K562 (cell line): ENCODE measurements around the gene CCDC106. TPM values are rescaled to one million over a fixed set of nuclear protein-coding genes. Genes with fewer than 3 reads are reported as not detected.

Experiments
- ATAC-seq: fragments of 200-7000 bp; cut with Tn5 transposase; 3 replicates; pipeline ENCODE4 v1.9.1; 2020; ENCODE audit warnings: moderate library complexity
- BruUV-seq: library from RNA; stranded (reverse); fragments of 400-500 nt; replicated peaks from 2 replicates; lab custom pipeline; 2021; lab: Mats Ljungman, UMichigan
- CTCF ChIA-PET: fragments of 300-600 bp; formaldehyde crosslinking; extraction: SDS; loops from one replicate; lab custom pipeline; 2021; ENCODE audit warnings: low intra/inter-chr PET ratio; lab: Yijun Ruan, JAX
- POLR2A ChIA-PET: fragments of 300-600, 350-650 bp; sonication (Branson Sonifier 250); formaldehyde crosslinking; extraction: SDS; loops from one replicate; lab custom pipeline; 2021; ENCODE audit warnings: antibody characterized with exemption, inconsistent platforms; lab: Yijun Ruan, JAX
- DNase-seq, 4 experiments: peaks; one replicate each; pipeline versions ENCODE4 v3.0.0 to v3.0.0-alpha.2; 2011 to 2018; ENCODE audit warnings: low spot score in 3 of 4, mixed read lengths in 3 of 4; ENCODE audit errors: extremely low read depth in 1 of 4
- FAIRE-seq: peaks from 2 replicates; lab custom pipeline; 2011; peaks lifted over from hg19 to GRCh38; lab: Jason Lieb, UNC
- H2AFZ ChIP-seq: 2 replicates; pipeline ENCODE4 v1.6.0; 2011; ENCODE audit warnings: low read depth, low read length, control low read depth, inconsistent platforms
- H3K27ac ChIP-seq: fragments of 200-600 bp; 3 replicates; pipeline ENCODE4 v1.8.0; 2011; ENCODE audit warnings: low read depth, mild to moderate bottlenecking, control low read depth, inconsistent platforms, low read length, moderate library complexity, mixed read lengths; ENCODE audit errors: extremely low read depth
- H3K27me3 ChIP-seq, 2 experiments: fragments of 300-600 bp in 1 of 2; 2 replicates in 1 of 2; 3 replicates in 1 of 2; pipeline versions ENCODE4 v1.6.0 to v1.8.0; 2011; ENCODE audit warnings: inconsistent platforms in 2 of 2, low read length in 2 of 2, mild to moderate bottlenecking in 1 of 2, mixed read lengths in 1 of 2, moderate library complexity in 1 of 2; ENCODE audit not compliant: control insufficient read depth in 2 of 2, insufficient read depth in 2 of 2
- H3K36me3 ChIP-seq: fragments of 300-600 bp; 3 replicates; pipeline ENCODE4 v1.8.0; 2011; ENCODE audit warnings: mild to moderate bottlenecking, low read length, inconsistent platforms; ENCODE audit not compliant: control insufficient read depth, insufficient read depth
- H3K4me1 ChIP-seq, 2 experiments: fragments of 200-600 bp in 1 of 2; replicated peaks in 1 of 2; 2 replicates in 1 of 2; 3 replicates in 1 of 2; pipeline versions ENCODE4 v1.5.1 to v1.8.0; 2011; ENCODE audit warnings: inconsistent platforms in 2 of 2, low read length in 2 of 2, mild to moderate bottlenecking in 1 of 2, mixed read lengths in 1 of 2, moderate library complexity in 1 of 2; ENCODE audit not compliant: control insufficient read depth in 2 of 2, insufficient read depth in 2 of 2
- H3K4me2 ChIP-seq: 2 replicates; pipeline ENCODE4 v1.6.1; 2011; ENCODE audit warnings: low read length, control low read depth, inconsistent platforms, mixed read lengths; ENCODE audit not compliant: insufficient read depth
- H3K4me3 ChIP-seq: fragments of 200-600 bp; sonication (generic), shearing (Covaris generic); 2 replicates; pipeline ENCODE4 v1.5.1; 2016; ENCODE audit warnings: control low read depth, inconsistent platforms
- H3K79me2 ChIP-seq: fragments of 200-600 bp; 3 replicates; pipeline ENCODE4 v1.8.0; 2011; ENCODE audit warnings: low read length, inconsistent platforms; ENCODE audit not compliant: control insufficient read depth, insufficient read depth
- H3K9ac ChIP-seq, 2 experiments: 2 replicates each; pipeline versions ENCODE4 v1.6.0 to v1.6.1; 2011; ENCODE audit warnings: low read depth in 2 of 2, low read length in 2 of 2, control low read depth in 1 of 2, inconsistent platforms in 1 of 2, mild to moderate bottlenecking in 1 of 2, mixed read lengths in 1 of 2; ENCODE audit not compliant: insufficient read depth in 1 of 2
- H3K9me1 ChIP-seq: one replicate; pipeline ENCODE4 v1.6.0; 2011; ENCODE audit warnings: inconsistent platforms, mild to moderate bottlenecking, low read length, moderate library complexity; ENCODE audit not compliant: control insufficient read depth, insufficient read depth
- H3K9me3 ChIP-seq: replicated peaks from 2 replicates; pipeline ENCODE4 v1.5.1; 2011; ENCODE audit warnings: low read depth, low read length, inconsistent platforms; ENCODE audit not compliant: control insufficient read depth, insufficient read depth
- H4K20me1 ChIP-seq: replicated peaks from 2 replicates; pipeline ENCODE4 v1.6.1; 2011; ENCODE audit warnings: low read length, inconsistent platforms, mixed read lengths; ENCODE audit not compliant: control insufficient read depth, insufficient read depth
- ARHGAP35 ChIP-seq: fragments of 450-650 bp; IDR thresholded peaks from 2 replicates; pipeline ENCODE4 v1.6.1; 2018; ENCODE audit not compliant: partially characterized antibody
- ATF3 ChIP-seq, 2 experiments: fragments of 450-650 bp in 1 of 2; sonication (generic) in 1 of 2; formaldehyde crosslinking in 1 of 2; IDR thresholded peaks in 1 of 2; conservative IDR thresholded peaks in 1 of 2; 2 replicates each; pipeline versions ENCODE4 v1.6.1 to v1.8.1; 2016 to 2023; ENCODE audit warnings: mild to moderate bottlenecking in 2 of 2, moderate library complexity in 2 of 2, inconsistent platforms in 1 of 2, missing genetic modification reagents in 1 of 2
- BACH1 ChIP-seq: fragments of 200-800 bp; sonication (Bioruptor generic); IDR thresholded peaks from 2 replicates; pipeline ENCODE4 v1.6.1; 2016; ENCODE audit warnings: missing genetic modification characterization, missing compliant biosample characterization
- C11orf30 ChIP-seq: fragments of 450-650 bp; IDR thresholded peaks from 2 replicates; pipeline ENCODE4 v1.6.1; 2016; ENCODE audit warnings: low read depth, mild to moderate bottlenecking
- CREB1 ChIP-seq, 2 experiments: sonication (generic) in 1 of 2; formaldehyde crosslinking in 1 of 2; IDR thresholded peaks; 2 replicates each; pipeline versions ENCODE4 v1.6.1 to v1.8.0; 2012 to 2022; ENCODE audit warnings: inconsistent platforms in 1 of 2, mild to moderate bottlenecking in 1 of 2, missing genetic modification reagents in 1 of 2, moderate library complexity in 1 of 2
- FOXM1 ChIP-seq, 2 experiments: fragments of 450-650 bp in 1 of 2; sonication (generic) in 1 of 2; formaldehyde crosslinking in 1 of 2; IDR thresholded peaks; 2 replicates each; pipeline versions ENCODE4 v1.6.1 to v1.9.0; 2017 to 2022; ENCODE audit warnings: low read depth in 2 of 2, mild to moderate bottlenecking in 2 of 2, missing genetic modification reagents in 1 of 2, moderate library complexity in 1 of 2
- JUND ChIP-seq, 2 experiments: IDR thresholded peaks; 2 replicates in 1 of 2; 3 replicates in 1 of 2; pipeline ENCODE4 v1.6.1; 2011; ENCODE audit warnings: borderline replicate concordance in 2 of 2, low read depth in 2 of 2, low read length in 2 of 2, improper control_type of control experiment in 1 of 2, missing biosample characterization in 1 of 2, missing genetic modification characterization in 1 of 2, missing genetic modification reagents in 1 of 2
- NCOA6 ChIP-seq: fragments of 450-650 bp; IDR thresholded peaks from 2 replicates; pipeline ENCODE4 v1.6.1; 2017; ENCODE audit warnings: mild to moderate bottlenecking
- NCOR1 ChIP-seq: fragments of 450-650 bp; IDR thresholded peaks from 2 replicates; pipeline ENCODE4 v1.6.1; 2016; ENCODE audit warnings: mild to moderate bottlenecking, moderate library complexity
- POLR2A ChIP-seq: fragments of 450-650 bp; conservative IDR thresholded peaks from 2 replicates; pipeline ENCODE4 v1.6.1; 2016
- SETDB1 ChIP-seq: IDR thresholded peaks from one replicate; pipeline ENCODE4 v1.6.1; 2012; ENCODE audit warnings: low read length, control low read depth, inconsistent platforms
- SPI1 ChIP-seq: IDR thresholded peaks from 2 replicates; pipeline ENCODE4 v1.6.1; 2011; ENCODE audit warnings: low read depth, low read length, control low read depth, borderline replicate concordance
- XRCC3 ChIP-seq: fragments of 450-650 bp; IDR thresholded peaks from 2 replicates; pipeline ENCODE4 v1.6.1; 2017; ENCODE audit warnings: mild to moderate bottlenecking, moderate library complexity
- ZFX ChIP-seq: sonication (generic); formaldehyde crosslinking; IDR thresholded peaks from 2 replicates; pipeline ENCODE4 v1.8.0; 2022; ENCODE audit warnings: mild to moderate bottlenecking, missing genetic modification reagents, moderate library complexity
- ZNF134 ChIP-seq: fragments of 250-450 bp; sonication (Bioruptor Pico); conservative IDR thresholded peaks from 2 replicates; pipeline ENCODE4 v1.4.0; 2020
- ZNF436 ChIP-seq: fragments of 250-450, 450-650 bp; sonication (Bioruptor Pico); formaldehyde crosslinking; IDR thresholded peaks from 2 replicates; pipeline ENCODE4 v1.7.0; 2020; ENCODE audit warnings: mild to moderate bottlenecking
- ZNF584 ChIP-seq: fragments of 200-800 bp; sonication (Bioruptor generic); IDR thresholded peaks from 2 replicates; pipeline ENCODE4 v1.6.1; 2016; ENCODE audit warnings: low read depth, mild to moderate bottlenecking, missing genetic modification characterization, missing compliant biosample characterization
- ZNF79 ChIP-seq: fragments of 250-450 bp; sonication (Bioruptor Pico); IDR thresholded peaks from 2 replicates; pipeline ENCODE4 v1.4.0; 2020; ENCODE audit warnings: low read depth, mild to moderate bottlenecking, moderate library complexity
- WGBS: fragments of 100-300 bp; shearing (Covaris generic); methylation state at CpG from one replicate; pipeline ENCODE4 v1.1.6; 2016; ENCODE audit warnings: low coverage, mixed read lengths; ENCODE audit not compliant: insufficient coverage; ENCODE audit errors: missing lambda C conversion rate; 5-methylcytosine and 5-hydroxymethylcytosine counted together
- in situ Hi-C: fragments of 300-500 bp; cut with MboI; formaldehyde crosslinking; loops from 4 replicates; pipeline ENCODE4 v1.15.0; 2018; ENCODE audit warnings: inconsistent platforms, mixed read lengths
- intact Hi-C: fragments of 100-400 bp; cut with micrococcal nuclease; formaldehyde crosslinking; loops from 2 replicates; pipeline ENCODE4 v1.14.2; 2022
- polyA plus RNA-seq, 8 experiments: library from polyadenylated mRNA; depleted of rRNA in 4 of 8; stranded (reverse) in 5 of 8; unstranded in 3 of 8; fragments of >200 nt; fragmentation: Nextera tagmentation in 2 of 8; fragmentation: Illumina TruSeq in 1 of 8; extraction: Ambion mirVana in 2 of 8; extraction: Trizol in 1 of 8; gene quantifications; 2 replicates each; pipeline versions ENCODE4 v1.2.1 to v1.2.3, GENCODE V29; 2011 to 2014; ENCODE audit warnings: inconsistent platforms in 1 of 8, missing spikeins in 1 of 8
- total RNA-seq, 7 experiments: library from RNA; depleted of rRNA in 6 of 7; stranded (reverse); fragments of >200 nt in 6 of 7; fragmentation: Illumina TruSeq in 2 of 7; extraction: Trizol in 2 of 7; gene quantifications; 2 replicates each; pipeline versions ENCODE4 v1.2.1 to v1.2.3, GENCODE V29; 2011 to 2021; ENCODE audit warnings: low replicate concordance in 1 of 7
- TF ChIP-seq, protein P1 (sequence below): fragments of 450-650 bp; IDR thresholded peaks from 2 replicates; pipeline ENCODE4 v1.6.1; 2016; ENCODE audit warnings: antibody characterized with exemption
- TF ChIP-seq, protein P2 (sequence below): sonication (generic); formaldehyde crosslinking; IDR thresholded peaks from 2 replicates; pipeline ENCODE4 v1.8.1; 2023; ENCODE audit warnings: mild to moderate bottlenecking, missing genetic modification reagents

CCDC106 gene
- total and polyA plus RNA-seq, 9 of the 15 experiments (the other 6 are each of a cell fraction or from before 2014, with no cell fraction given) = 0.10 to 27.5 (median 15.0) TPM; not detected in 1

DNA sequence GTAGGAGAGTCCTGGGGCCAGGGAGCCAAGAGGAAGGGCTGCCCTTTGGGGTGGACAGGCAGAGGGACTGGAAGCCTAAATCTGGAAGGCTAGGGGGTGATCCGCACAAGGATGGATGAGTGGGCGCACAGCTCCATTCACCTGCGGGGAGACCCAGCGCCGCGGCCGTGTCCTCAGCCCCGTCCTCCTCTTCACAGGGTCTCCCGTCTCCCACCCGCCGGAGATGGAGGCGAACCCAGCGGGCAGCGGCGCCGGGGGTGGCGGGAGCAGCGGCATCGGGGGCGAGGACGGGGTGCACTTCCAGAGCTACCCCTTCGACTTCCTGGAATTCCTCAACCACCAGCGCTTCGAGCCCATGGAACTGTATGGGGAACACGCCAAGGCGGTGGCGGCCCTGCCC, 34.6 kb upstream of the CCDC106 start:
- ATAC-seq (no peak), FAIRE-seq (no peak), DNase-seq (no peak)
- ChIA-PET POLR2A (no interaction called here), CTCF (no interaction called here)
- 100% methylated on average over 2 of the region's 27 CpGs for WGBS
- BruUV-seq = no TSS peak
- Histone ChIP-seq H3K4me2 (no peak overlapping the region), H3K9me1 (no peaks in the 10 kb centered on the region), H3K27ac (no peak overlapping the region), H2AFZ (no peak overlapping the region), H3K9me3 (no peaks in the 10 kb centered on the region), H3K4me3 (no peak overlapping the region), H3K79me2 (peaks cover 6% of the 10 kb centered on the region; the same call in 2 of the 3 replicates), H4K20me1 (no peaks in the 10 kb centered on the region), H3K9ac (no peak overlapping the region), H3K27me3 (no peaks in the 10 kb centered on the region), H3K4me1 (peaks cover 0 to 5% of the 10 kb centered on the region in 2 experiments; a peak in 2 of 5 replicates), H3K36me3 (peaks cover 35% of the 10 kb centered on the region; the same call in 2 of the 3 replicates)
- intact Hi-C loops = no loop called here
- TF ChIP-seq FOXM1 (IDR thresholded peaks at IDR 0.05; ENCODE audit: low read depth) = no peak
- TF ChIP-seq FOXM1 (CRISPR knock-in tag; IDR thresholded peaks at IDR 0.05; ENCODE audit: low read depth) = no peak
- no peak for TF ChIP-seq ZNF436
- TF ChIP-seq, protein P1, sequence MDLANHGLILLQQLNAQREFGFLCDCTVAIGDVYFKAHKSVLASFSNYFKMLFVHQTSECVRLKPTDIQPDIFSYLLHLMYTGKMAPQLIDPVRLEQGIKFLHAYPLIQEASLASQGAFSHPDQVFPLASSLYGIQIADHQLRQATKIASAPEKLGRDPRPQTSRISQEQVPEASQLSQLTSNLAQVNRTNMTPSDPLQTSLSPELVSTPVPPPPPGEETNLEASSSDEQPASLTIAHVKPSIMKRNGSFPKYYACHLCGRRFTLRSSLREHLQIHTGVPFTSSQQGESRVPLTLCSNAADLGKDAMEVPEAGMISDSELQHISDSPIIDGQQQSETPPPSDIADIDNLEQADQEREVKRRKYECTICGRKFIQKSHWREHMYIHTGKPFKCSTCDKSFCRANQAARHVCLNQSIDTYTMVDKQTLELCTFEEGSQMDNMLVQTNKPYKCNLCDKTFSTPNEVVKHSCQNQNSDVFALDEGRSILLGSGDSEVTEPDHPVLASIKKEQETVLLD = no peak
- no peak for TF ChIP-seq NCOR1
- no peak for TF ChIP-seq SPI1
- no peak for TF ChIP-seq XRCC3
- no peak for TF ChIP-seq NCOA6
- TF ChIP-seq, protein P2, sequence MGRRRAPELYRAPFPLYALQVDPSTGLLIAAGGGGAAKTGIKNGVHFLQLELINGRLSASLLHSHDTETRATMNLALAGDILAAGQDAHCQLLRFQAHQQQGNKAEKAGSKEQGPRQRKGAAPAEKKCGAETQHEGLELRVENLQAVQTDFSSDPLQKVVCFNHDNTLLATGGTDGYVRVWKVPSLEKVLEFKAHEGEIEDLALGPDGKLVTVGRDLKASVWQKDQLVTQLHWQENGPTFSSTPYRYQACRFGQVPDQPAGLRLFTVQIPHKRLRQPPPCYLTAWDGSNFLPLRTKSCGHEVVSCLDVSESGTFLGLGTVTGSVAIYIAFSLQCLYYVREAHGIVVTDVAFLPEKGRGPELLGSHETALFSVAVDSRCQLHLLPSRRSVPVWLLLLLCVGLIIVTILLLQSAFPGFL = no peak
- no peak for TF ChIP-seq POLR2A
- no peak for TF ChIP-seq C11orf30
- TF ChIP-seq JUND (IDR thresholded peaks at IDR 0.05; ENCODE audit: borderline replicate concordance, low read depth, low read length) = no peak
- TF ChIP-seq JUND (tag; IDR thresholded peaks at IDR 0.05; ENCODE audit: borderline replicate concordance, low read depth, low read length) = no peak
- no peak for TF ChIP-seq ZNF79 (CRISPR knock-in tag)
- TF ChIP-seq SETDB1 = no peak
- no peak for TF ChIP-seq ZNF584
- no peak for TF ChIP-seq BACH1 (tag)
- TF ChIP-seq ZNF134 (CRISPR knock-in tag) = no peak
- no peak for TF ChIP-seq CREB1 (IDR thresholded peaks at IDR 0.05)
- TF ChIP-seq CREB1 (CRISPR knock-in tag; IDR thresholded peaks at IDR 0.05) = no peak
- TF ChIP-seq ATF3 (IDR thresholded peaks at IDR 0.05) = no peak
- TF ChIP-seq ATF3 (CRISPR knock-in tag; conservative IDR thresholded peaks at IDR 0.05) = no peak
- no peak for TF ChIP-seq ARHGAP35
- no peak for TF ChIP-seq ZFX
- in situ Hi-C loops = no loop called here
